Measurements from ENCODE around the gene BIRC2. TPM values are rescaled to one million over a fixed set of nuclear protein-coding genes. Genes with fewer than 3 reads are reported as not detected.

The BIRC2 gene
- total RNA-seq, 1 experiment from 2014 or later = 32.6 TPM

- H3K4me3 ChIP-seq (replicated peaks in 1 of 2; ENCODE audit: low read depth in 1 of 2, low read length in 2 of 2) = no peak overlapping the region
- ChIA-PET POLR2A (no interaction called here), RAD21 (ENCODE audit: low non-redundant PET in 1 of 2, low total read pairs in 2 of 2, uncharacterized antibody in 2 of 2, unreplicated experiment in 2 of 2) (no interaction called here), CTCF (interaction anchor here (1.6 kb wide), 1 partner anchor 29 kb away, joined by 4 read pairs; no protein-coding TSS in a partner anchor)
- H4K20me1 ChIP-seq (ENCODE audit: insufficient read depth) = no peaks in the 10 kb centered on the region
- DNase-seq (ENCODE audit: low read depth, low spot score) (no peak), ATAC-seq (no peak)
- no peak overlapping the region for H3K4me2 ChIP-seq (ENCODE audit: low read length)
- no TSS peak for BruUV-seq (replicated peaks)
- intact Hi-C loops (cut with micrococcal nuclease) = no loop called here
- H2AFZ ChIP-seq (ENCODE audit: low read depth, low read length, poor library complexity, severe bottlenecking) = no peak overlapping the region
- no peaks in the 10 kb centered on the region for H3K4me1 ChIP-seq (ENCODE audit: control insufficient read depth in 1 of 2, insufficient read depth in 2 of 2, low read length in 2 of 2)
- no peak overlapping the region for H3K27ac ChIP-seq (ENCODE audit: low read depth, low read length)
- no peaks in the 10 kb centered on the region for H3K36me3 ChIP-seq (ENCODE audit: control insufficient read depth in 1 of 2, insufficient read depth in 2 of 2, low read length in 2 of 2)
- 0 out of 4 replicates have a peak, but pooled peaks cover 0 to 5% of the 10 kb centered on the region in 2 experiments for H3K9me3 ChIP-seq (ENCODE audit: control insufficient read depth in 1 of 2, insufficient read depth in 1 of 2, low read depth in 1 of 2, low read length in 2 of 2)
- no peak overlapping the region for H3K9ac ChIP-seq (ENCODE audit: low read length)
- TF ChIP-seq EGR1 (IDR thresholded peaks at IDR 0.05; ENCODE audit: low read depth) (no peak), ATF3 (IDR thresholded peaks at IDR 0.05) (no peak), SIN3A (IDR thresholded peaks at IDR 0.05; ENCODE audit: low read depth) (no peak), JUND (IDR thresholded peaks at IDR 0.05) (no peak), SP1 (IDR thresholded peaks at IDR 0.05; ENCODE audit: low read depth) (no peak), REST (IDR thresholded peaks at IDR 0.05; ENCODE audit: low read depth) (no peak), EZH2 (IDR thresholded peaks at IDR 0.05) (no peak), SRF (IDR thresholded peaks at IDR 0.05; ENCODE audit: low read depth) (no peak), POLR2AphosphoS5 (IDR thresholded peaks at IDR 0.05; ENCODE audit: low read depth, low read length) (no peak), TCF7L2 (IDR thresholded peaks at IDR 0.05; ENCODE audit: borderline replicate concordance, extremely low read depth, insufficient read depth, insufficient read length) (no peak), EZH2phosphoT487 (IDR thresholded peaks at IDR 0.05; ENCODE audit: borderline replicate concordance) (no peak), CBX3 (IDR thresholded peaks at IDR 0.05; ENCODE audit: low read depth) (no peak), ELF1 (IDR thresholded peaks at IDR 0.05; ENCODE audit: borderline replicate concordance, low read depth) (no peak), RAD21 (IDR thresholded peaks at IDR 0.05; ENCODE audit: low read depth) (no peak), POLR2A (IDR thresholded peaks at IDR 0.05; ENCODE audit: borderline replicate concordance, extremely low read depth, insufficient read depth, insufficient read length) (no peak), YY1 (IDR thresholded peaks at IDR 0.05; ENCODE audit: extremely low read depth, insufficient replicate concordance, low read depth, low read length) (no peak)
- TF ChIP-seq, protein P1, sequence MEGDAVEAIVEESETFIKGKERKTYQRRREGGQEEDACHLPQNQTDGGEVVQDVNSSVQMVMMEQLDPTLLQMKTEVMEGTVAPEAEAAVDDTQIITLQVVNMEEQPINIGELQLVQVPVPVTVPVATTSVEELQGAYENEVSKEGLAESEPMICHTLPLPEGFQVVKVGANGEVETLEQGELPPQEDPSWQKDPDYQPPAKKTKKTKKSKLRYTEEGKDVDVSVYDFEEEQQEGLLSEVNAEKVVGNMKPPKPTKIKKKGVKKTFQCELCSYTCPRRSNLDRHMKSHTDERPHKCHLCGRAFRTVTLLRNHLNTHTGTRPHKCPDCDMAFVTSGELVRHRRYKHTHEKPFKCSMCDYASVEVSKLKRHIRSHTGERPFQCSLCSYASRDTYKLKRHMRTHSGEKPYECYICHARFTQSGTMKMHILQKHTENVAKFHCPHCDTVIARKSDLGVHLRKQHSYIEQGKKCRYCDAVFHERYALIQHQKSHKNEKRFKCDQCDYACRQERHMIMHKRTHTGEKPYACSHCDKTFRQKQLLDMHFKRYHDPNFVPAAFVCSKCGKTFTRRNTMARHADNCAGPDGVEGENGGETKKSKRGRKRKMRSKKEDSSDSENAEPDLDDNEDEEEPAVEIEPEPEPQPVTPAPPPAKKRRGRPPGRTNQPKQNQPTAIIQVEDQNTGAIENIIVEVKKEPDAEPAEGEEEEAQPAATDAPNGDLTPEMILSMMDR (IDR thresholded peaks at IDR 0.05 in 2 of 3, conservative IDR thresholded peaks at IDR 0.05 in 1 of 3; ENCODE audit: borderline replicate concordance in 1 of 3, insufficient read depth in 1 of 3, low read depth in 2 of 3, low read length in 2 of 3) = no peak
- H3K79me2 ChIP-seq (ENCODE audit: insufficient read depth, low read length) = peaks cover 100% of the 10 kb centered on the region
- no peaks in the 10 kb centered on the region for H3K27me3 ChIP-seq (ENCODE audit: insufficient read depth, low read length)
- no peaks in the 10 kb centered on the region for H3K9me2 ChIP-seq (ENCODE audit: insufficient read depth)
Observed at GRCh38 chr11:102419181-102419580, 72.2 kb downstream of the BIRC2 start.

All from HCT116 (cell line).